Esophagus squamous epithelium (tissue), 4 donors: Measurements from ENCODE around the gene HSPG2.

Experiments used
- POLR2A ChIP-seq, 4 donors: fragments of 450-650 bp; IDR thresholded peaks; one replicate each; pipeline ENCODE4 v1.6.1; 2017; ENCODE audit warnings: antibody characterized with exemption in 4 of 4, mild to moderate bottlenecking in 4 of 4, moderate library complexity in 3 of 4
- TF ChIP-seq, protein P1 (sequence below), 6 experiments: fragments of 450-650 bp in 4 of 6; fragments of 200-600 bp in 2 of 6; sonication (generic) in 2 of 6; IDR thresholded peaks; one replicate each; pipeline ENCODE4 v1.5.1; 2016 to 2019; ENCODE audit warnings: antibody characterized with exemption in 6 of 6, mild to moderate bottlenecking in 4 of 6, moderate library complexity in 4 of 6

DNA sequence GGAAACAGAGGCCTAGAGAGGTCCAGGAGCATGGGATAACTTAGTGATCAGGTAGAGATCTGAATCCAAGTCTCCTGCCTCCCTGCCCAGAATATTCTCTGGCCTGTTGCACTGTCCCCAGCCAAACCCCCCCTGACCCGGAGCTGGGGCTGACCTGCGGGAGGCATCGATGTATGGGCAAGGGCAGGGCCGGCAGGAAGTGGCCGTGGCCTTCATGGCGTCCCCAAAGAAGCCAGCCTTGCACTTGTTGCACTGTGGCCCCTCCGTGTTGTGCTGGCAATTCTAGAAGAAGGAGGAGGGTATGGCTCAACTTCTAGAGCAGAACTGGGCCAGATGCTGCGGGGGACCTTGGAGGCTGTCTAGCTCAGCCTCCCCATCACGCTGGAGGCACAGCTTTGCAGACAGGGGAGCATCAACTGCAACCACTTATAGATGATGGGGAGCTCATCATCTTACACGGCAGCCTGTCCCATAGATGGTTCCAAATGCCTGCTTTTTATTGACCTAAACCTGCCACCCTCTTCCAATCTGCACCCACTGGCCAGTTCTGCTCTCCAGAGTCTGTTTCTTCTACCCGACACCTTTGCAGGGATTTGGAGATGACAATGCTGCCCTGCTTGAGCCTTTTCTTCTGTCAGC, 58.2 kb downstream of the HSPG2 start:
- TF ChIP-seq, protein P1, sequence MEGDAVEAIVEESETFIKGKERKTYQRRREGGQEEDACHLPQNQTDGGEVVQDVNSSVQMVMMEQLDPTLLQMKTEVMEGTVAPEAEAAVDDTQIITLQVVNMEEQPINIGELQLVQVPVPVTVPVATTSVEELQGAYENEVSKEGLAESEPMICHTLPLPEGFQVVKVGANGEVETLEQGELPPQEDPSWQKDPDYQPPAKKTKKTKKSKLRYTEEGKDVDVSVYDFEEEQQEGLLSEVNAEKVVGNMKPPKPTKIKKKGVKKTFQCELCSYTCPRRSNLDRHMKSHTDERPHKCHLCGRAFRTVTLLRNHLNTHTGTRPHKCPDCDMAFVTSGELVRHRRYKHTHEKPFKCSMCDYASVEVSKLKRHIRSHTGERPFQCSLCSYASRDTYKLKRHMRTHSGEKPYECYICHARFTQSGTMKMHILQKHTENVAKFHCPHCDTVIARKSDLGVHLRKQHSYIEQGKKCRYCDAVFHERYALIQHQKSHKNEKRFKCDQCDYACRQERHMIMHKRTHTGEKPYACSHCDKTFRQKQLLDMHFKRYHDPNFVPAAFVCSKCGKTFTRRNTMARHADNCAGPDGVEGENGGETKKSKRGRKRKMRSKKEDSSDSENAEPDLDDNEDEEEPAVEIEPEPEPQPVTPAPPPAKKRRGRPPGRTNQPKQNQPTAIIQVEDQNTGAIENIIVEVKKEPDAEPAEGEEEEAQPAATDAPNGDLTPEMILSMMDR (IDR thresholded peaks at IDR 0.05): no peak
- TF ChIP-seq POLR2A (IDR thresholded peaks at IDR 0.05): no peak
